Endothelial cell of umbilical vein (primary cell): ENCODE measurements around the gene GPR137.

ENCODE experiments used
- CTCF ChIP-seq, 2 donors: IDR thresholded peaks; 1 replicate in 1 of 2; 2 replicates in 1 of 2; pipeline ENCODE4 v1.5.1; 2011; ENCODE audit warnings: low read length in 2 of 2, mild to moderate bottlenecking in 2 of 2, moderate library complexity in 2 of 2, control low read depth in 1 of 2, inconsistent platforms in 1 of 2, low read depth in 1 of 2; ENCODE audit not compliant: insufficient read depth in 1 of 2; ENCODE audit errors: extremely low read depth in 1 of 2
- EZH2 ChIP-seq: IDR thresholded peaks from 2 replicates; pipeline ENCODE4 v1.6.1; 2012; ENCODE audit warnings: borderline replicate concordance, low read depth, mild to moderate bottlenecking, moderate library complexity, low read length, inconsistent platforms; ENCODE audit not compliant: severe bottlenecking
- MAX ChIP-seq: IDR thresholded peaks from 2 replicates; pipeline ENCODE4 v1.6.1; 2011; ENCODE audit not compliant: insufficient read depth, insufficient read length

GRCh38 chr11:64246871-64247728 is 38.5 kb upstream of the GPR137 start, which contains the start of gene PPP1R14B:
- TF ChIP-seq CTCF (IDR thresholded peaks at IDR 0.05; ENCODE audit: extremely low read depth in 1 of 2, insufficient read depth in 1 of 2, low read depth in 1 of 2, low read length in 2 of 2), result no peak
- no peak for TF ChIP-seq EZH2
- peak; percentile 74 for TF ChIP-seq MAX
